Hepatocyte (in vitro differentiated cells): ENCODE results near the gene TMA7B. TPM values are rescaled to one million over a fixed set of nuclear protein-coding genes. Genes with fewer than 3 reads are reported as not detected.

Source experiments
- DNase-seq: peaks from one replicate; pipeline ENCODE4 v3.0.0-alpha.2; 2016; ENCODE audit warnings: low spot score
- H2AFZ ChIP-seq: fragments of 200-600 bp; sonication (generic); 2 replicates; pipeline ENCODE4 v1.6.0; 2016; ENCODE audit warnings: antibody characterized with exemption, mild to moderate bottlenecking
- H3K27ac ChIP-seq: fragments of 200-600 bp; sonication (generic); 2 replicates; pipeline ENCODE4 v1.5.1; 2016; ENCODE audit warnings: mild to moderate bottlenecking
- H3K27me3 ChIP-seq: fragments of 200-600 bp; sonication (generic); 2 replicates; pipeline ENCODE4 v1.6.1; 2016
- H3K36me3 ChIP-seq: fragments of 200-600 bp; sonication (generic); replicated peaks from 2 replicates; pipeline ENCODE4 v1.5.1; 2016; ENCODE audit warnings: low read depth; ENCODE audit not compliant: insufficient read depth
- H3K4me1 ChIP-seq: fragments of 200-600 bp; sonication (generic); 2 replicates; pipeline ENCODE4 v1.5.1; 2016; ENCODE audit warnings: mild to moderate bottlenecking, moderate library complexity; ENCODE audit not compliant: insufficient read depth
- H3K4me2 ChIP-seq: fragments of 200-600 bp; sonication (generic); 2 replicates; pipeline ENCODE4 v1.6.0; 2016
- H3K4me3 ChIP-seq: fragments of 200-600 bp; sonication (generic); 2 replicates; pipeline ENCODE4 v1.5.1; 2016; ENCODE audit warnings: mild to moderate bottlenecking
- H3K79me2 ChIP-seq: fragments of 200-600 bp; sonication (generic); 2 replicates; pipeline ENCODE4 v1.6.0; 2017; ENCODE audit warnings: mild to moderate bottlenecking
- H3K9me2 ChIP-seq: fragments of 200-600 bp; sonication (generic); replicated peaks from 2 replicates; pipeline ENCODE4 v1.6.0; 2017; ENCODE audit warnings: mild to moderate bottlenecking; ENCODE audit not compliant: insufficient read depth
- H3K9me3 ChIP-seq: fragments of 200-600 bp; sonication (generic); 2 replicates; pipeline ENCODE4 v1.5.1; 2016; ENCODE audit warnings: low read depth, mild to moderate bottlenecking
- H4K20me1 ChIP-seq: fragments of 200-600 bp; sonication (generic); 2 replicates; pipeline ENCODE4 v1.6.0; 2016; ENCODE audit warnings: mild to moderate bottlenecking; ENCODE audit not compliant: insufficient read depth, poor library complexity, severe bottlenecking
- CTCF ChIP-seq: fragments of 200-600 bp; sonication (generic); IDR thresholded peaks from 2 replicates; pipeline ENCODE4 v1.5.1; 2016; ENCODE audit warnings: antibody characterized with exemption, mild to moderate bottlenecking; ENCODE audit not compliant: poor library complexity
- EZH2 ChIP-seq: fragments of 200-600 bp; sonication (generic); IDR thresholded peaks from 2 replicates; pipeline ENCODE4 v1.6.1; 2016; ENCODE audit warnings: antibody characterized with exemption, mild to moderate bottlenecking, borderline replicate concordance
- EZH2phosphoT487 ChIP-seq: fragments of 200-600 bp; sonication (generic); IDR thresholded peaks from one replicate; pipeline ENCODE4 v1.6.1; 2018; ENCODE audit warnings: antibody characterized with exemption, mild to moderate bottlenecking, low read depth, moderate library complexity; ENCODE audit not compliant: unreplicated experiment, severe bottlenecking
- WGBS: methylation state at CpG from one replicate; pipeline ENCODE4 v1.1.6; 2016; ENCODE audit warnings: low lambda C conversion rate; ENCODE audit errors: missing lambda C conversion rate; 5-methylcytosine and 5-hydroxymethylcytosine counted together
- polyA plus RNA-seq: library from polyadenylated mRNA; unstranded; fragments of >200 nt; fragmentation: Nextera tagmentation; extraction: Ambion mirVana; gene quantifications from 2 replicates; pipeline ENCODE4 v1.2.1, GENCODE V29; 2016
- total RNA-seq: library from RNA; depleted of rRNA; stranded (reverse); fragments of >200 nt; gene quantifications from 2 replicates; pipeline ENCODE4 v1.2.3, GENCODE V29; 2014

TMA7B gene
- total and polyA plus RNA-seq, 2 experiments from 2014 or later, result not detected

- H3K4me3 ChIP-seq, result no peak overlapping the region
- H3K79me2 ChIP-seq, result no peaks in the 10 kb centered on the region
- no peaks in the 10 kb centered on the region for H3K9me3 ChIP-seq
- 77% methylated on average over 4 of the region's 4 CpGs for WGBS
- peak overlapping the region; percentile 6 for H3K27ac ChIP-seq
- TF ChIP-seq EZH2 (no peak), EZH2phosphoT487 (no peak), CTCF (no peak)
- no peaks in the 10 kb centered on the region for H3K36me3 ChIP-seq
- H3K9me2 ChIP-seq, result no peaks in the 10 kb centered on the region
- H3K27me3 ChIP-seq, result peaks cover 13% of the 10 kb centered on the region
- H2AFZ ChIP-seq, result no peak overlapping the region
- H4K20me1 ChIP-seq, result no peaks in the 10 kb centered on the region
- no peak for DNase-seq
- peaks cover 6% of the 10 kb centered on the region for H3K4me1 ChIP-seq
- H3K4me2 ChIP-seq, result no peak overlapping the region
Observed at GRCh38 chr22:39928536-39929520, 31.4 kb upstream of the TMA7B start.

DNA sequence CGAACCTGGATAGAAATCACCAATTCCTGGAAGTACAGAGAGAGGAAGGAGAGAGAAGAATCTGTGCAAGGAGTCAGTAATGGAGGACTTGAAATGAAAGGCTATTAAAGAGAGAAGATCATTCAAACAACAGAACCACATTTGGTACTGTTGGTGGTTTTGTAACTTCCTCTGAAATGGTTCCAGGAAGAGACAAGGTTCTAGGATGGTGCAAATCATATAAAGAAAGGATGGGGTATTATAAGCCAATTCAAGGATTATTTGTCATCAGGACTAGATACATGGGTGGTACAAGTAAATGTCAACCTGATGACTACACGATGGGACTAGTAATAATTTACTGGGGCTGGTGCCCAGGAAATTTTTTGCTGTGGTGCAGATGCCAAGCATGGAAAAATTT lies 28.9 kb upstream of the TMA7B start:
- H3K27ac ChIP-seq, result no peak overlapping the region
- H3K9me3 ChIP-seq, result no peaks in the 10 kb centered on the region
- no peak overlapping the region for H2AFZ ChIP-seq
- H3K36me3 ChIP-seq, result no peaks in the 10 kb centered on the region
- H3K9me2 ChIP-seq, result no peaks in the 10 kb centered on the region
- H4K20me1 ChIP-seq, result no peaks in the 10 kb centered on the region
- peaks cover 36% of the 10 kb centered on the region for H3K27me3 ChIP-seq
- no peak overlapping the region for H3K4me3 ChIP-seq
- H3K4me1 ChIP-seq, result peaks cover 6% of the 10 kb centered on the region
- TF ChIP-seq EZH2phosphoT487 (no peak), CTCF (no peak), EZH2 (no peak)
- H3K4me2 ChIP-seq, result no peak overlapping the region
- no peak for DNase-seq
- WGBS, result 75% methylated on average over 2 of the region's 2 CpGs
- no peaks in the 10 kb centered on the region for H3K79me2 ChIP-seq

DNA sequence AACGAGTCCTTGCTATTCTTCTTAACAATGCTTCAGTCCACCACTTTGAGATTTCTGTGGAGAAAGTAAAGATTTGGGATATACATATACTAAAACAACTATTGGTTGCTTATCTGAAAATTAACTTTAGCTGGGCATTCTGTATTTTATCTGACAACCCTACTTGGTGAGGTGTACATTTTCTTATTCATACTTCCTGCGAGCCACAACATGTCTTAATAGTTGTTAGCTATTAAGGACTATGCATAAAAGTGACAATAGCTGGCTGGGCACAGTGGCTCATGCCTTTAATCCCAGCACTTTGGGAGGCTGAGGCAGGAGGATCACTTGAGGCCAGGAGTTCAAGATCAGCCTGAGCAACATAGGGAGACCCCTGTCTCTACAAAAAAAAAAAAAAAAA lies 28.0 kb upstream of the TMA7B start:
- no peak overlapping the region for H3K27ac ChIP-seq
- no peaks in the 10 kb centered on the region for H3K79me2 ChIP-seq
- no peaks in the 10 kb centered on the region for H3K36me3 ChIP-seq
- TF ChIP-seq EZH2phosphoT487, result no peak
- DNase-seq, result no peak
- no peak overlapping the region for H3K4me2 ChIP-seq
- H3K27me3 ChIP-seq, result peaks cover 41% of the 10 kb centered on the region
- H4K20me1 ChIP-seq, result no peaks in the 10 kb centered on the region
- no peak overlapping the region for H2AFZ ChIP-seq
- no peaks in the 10 kb centered on the region for H3K9me3 ChIP-seq
- peaks cover 6% of the 10 kb centered on the region for H3K4me1 ChIP-seq
- no peaks in the 10 kb centered on the region for H3K9me2 ChIP-seq
- 75% methylated on average over 2 of the region's 2 CpGs for WGBS
- no peak overlapping the region for H3K4me3 ChIP-seq

- 68% methylated on average over 7 of the region's 7 CpGs for WGBS
- no peaks in the 10 kb centered on the region for H3K9me2 ChIP-seq
- peaks cover 46% of the 10 kb centered on the region for H3K27me3 ChIP-seq
- H3K4me2 ChIP-seq, result no peak overlapping the region
- H3K4me3 ChIP-seq, result no peak overlapping the region
- H3K4me1 ChIP-seq, result peaks cover 6% of the 10 kb centered on the region
- H3K79me2 ChIP-seq, result no peaks in the 10 kb centered on the region
- DNase-seq, result peak; percentile 36
- TF ChIP-seq EZH2phosphoT487 (no peak), CTCF (peak; percentile 41)
- H4K20me1 ChIP-seq, result no peaks in the 10 kb centered on the region
- no peak overlapping the region for H3K27ac ChIP-seq
- no peaks in the 10 kb centered on the region for H3K9me3 ChIP-seq
- no peaks in the 10 kb centered on the region for H3K36me3 ChIP-seq
- no peak overlapping the region for H2AFZ ChIP-seq
Observed at GRCh38 chr22:39932918-39933649, 27.1 kb upstream of the TMA7B start.
